ENCODE measurements around the gene RASL10B.

DNA sequence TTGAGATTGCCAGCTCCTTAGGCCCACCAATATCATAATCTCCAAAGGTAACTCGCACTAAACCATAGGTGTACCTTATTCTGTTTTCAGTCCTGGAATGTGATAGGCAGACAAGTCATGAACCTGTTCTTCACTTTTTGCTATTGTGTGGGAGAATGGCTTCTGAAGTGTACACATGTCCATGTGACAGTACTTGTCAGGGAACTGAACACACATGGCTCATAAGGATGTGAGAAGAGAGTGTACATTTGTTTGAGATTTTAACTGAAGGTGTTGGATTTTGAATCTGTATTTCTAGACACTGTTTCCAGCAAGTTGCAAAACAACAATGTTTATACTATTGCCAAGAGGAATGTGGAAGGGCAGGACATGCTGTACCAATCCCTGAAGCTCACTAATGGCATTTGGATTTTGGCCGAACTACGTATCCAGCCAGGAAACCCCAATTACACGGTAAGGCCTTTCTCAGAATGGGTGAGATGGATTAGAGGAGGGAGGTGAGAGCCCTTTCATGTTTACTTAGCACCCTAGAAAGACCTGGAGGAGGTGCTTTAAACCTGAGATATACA lies 14.5 kb upstream of the RASL10B start:
- TF ChIP-seq POLR2A (IDR thresholded peaks at IDR 0.05; ENCODE audit: low read length) (no peak), GATA1 (IDR thresholded peaks at IDR 0.05; ENCODE audit: low read depth, low read length) (no peak)

Data from erythroblast (primary cell).